Inferior parietal cortex (tissue), 1 donor: Measurements from ENCODE around the gene GSTA5.
"Not testable (repeated sequence)": the region's sequence is repeated elsewhere in the genome, so short reads cannot be mapped to it uniquely, and the experiment has no call there.

ENCODE experiments used
- DNase-seq: peaks from one replicate; pipeline ENCODE4 v3.0.0-alpha.2; 2016; ENCODE audit errors: extremely low spot score

Gene GSTA5

DNA sequence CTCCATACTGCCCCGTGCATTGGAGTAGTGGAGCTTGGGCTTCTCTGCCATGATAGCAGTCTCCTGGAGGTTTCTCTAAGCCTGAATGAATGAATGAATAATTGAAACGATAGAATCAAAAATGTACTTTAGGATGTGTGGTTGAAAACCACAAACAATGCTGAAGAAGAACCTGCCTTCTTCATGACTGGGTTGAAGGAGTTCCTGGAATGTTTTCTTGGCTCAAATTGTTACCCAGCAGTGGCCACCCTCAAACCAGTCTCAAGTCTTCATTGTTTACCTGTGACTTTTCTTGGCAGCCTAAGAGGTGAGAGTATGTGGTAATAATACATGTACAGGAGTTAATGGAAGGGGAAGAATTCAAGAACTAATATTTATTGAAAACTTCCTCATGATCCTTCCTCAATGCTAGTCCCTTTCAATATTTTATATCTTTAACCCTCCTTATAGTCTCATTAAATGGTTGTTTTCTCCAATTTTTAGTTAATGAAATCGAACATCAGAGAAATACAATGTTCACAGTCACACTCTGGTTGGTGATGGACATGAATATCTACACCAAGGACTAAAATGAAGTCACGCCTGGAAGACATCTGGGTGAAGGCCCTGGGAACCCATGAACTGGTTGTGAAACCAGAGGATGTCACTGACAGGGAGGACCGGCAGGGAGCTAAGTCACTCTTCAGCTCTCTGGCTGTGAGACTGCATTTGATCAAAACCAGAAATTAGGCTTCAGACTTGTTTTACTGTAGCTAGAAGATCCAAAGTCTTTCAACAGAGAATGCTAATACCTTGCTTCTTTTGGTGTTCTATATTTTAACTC lies at the start of gene GSTA5:
Gene GSTA5, minus strand, starts transcription at position 51 of the 823 bp plus-strand sequence.
- no peak for DNase-seq

DNA sequence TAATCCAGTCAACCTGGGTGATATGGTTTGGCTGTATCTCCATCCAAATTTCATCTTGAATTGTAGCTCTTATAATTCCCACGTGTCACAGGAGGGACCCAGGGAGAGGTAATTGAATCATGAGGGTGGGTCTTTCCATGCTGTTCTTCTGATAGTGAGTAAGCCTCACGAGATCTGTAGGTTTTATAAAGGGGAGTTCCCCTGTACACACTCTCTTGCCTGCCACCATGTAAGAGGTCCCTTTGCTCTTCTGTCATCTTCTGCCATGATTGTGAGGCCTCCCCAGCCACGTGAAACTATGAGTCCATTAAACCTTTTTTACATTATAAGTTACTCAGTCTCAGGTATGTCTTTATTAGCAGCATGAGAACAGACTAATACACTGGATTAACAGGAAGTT lies 49.4 kb upstream of the GSTA5 start:
- DNase-seq, result no peak

DNA sequence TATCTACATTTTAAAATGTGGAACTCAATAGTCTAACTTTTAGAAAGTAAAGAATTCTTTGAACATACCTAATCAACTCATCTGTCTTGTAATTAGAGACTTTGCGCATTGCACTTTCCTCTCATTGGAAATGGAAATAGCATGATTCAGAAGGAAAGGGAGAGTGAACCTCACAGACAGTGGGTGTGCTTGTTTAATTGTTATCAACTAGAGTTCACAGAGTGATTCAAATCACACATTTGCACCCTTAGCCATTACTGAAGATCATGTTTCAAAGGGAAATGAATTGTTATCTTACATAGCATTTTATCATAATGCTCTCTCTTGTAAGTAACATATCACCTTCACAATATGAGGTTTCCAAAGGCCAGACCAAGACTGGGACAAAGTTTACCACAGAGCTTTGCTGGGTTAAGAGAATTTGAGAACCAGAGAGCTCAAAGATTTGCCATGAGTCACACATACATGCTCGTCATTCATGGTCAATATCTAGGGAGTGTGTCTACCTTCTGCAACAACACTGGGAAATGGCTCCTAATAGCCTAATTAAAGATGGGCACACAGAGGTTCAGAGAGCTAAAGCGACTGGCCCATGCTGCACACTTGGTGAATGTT lies 47.4 kb upstream of the GSTA5 start:
- DNase-seq, result no peak

DNA sequence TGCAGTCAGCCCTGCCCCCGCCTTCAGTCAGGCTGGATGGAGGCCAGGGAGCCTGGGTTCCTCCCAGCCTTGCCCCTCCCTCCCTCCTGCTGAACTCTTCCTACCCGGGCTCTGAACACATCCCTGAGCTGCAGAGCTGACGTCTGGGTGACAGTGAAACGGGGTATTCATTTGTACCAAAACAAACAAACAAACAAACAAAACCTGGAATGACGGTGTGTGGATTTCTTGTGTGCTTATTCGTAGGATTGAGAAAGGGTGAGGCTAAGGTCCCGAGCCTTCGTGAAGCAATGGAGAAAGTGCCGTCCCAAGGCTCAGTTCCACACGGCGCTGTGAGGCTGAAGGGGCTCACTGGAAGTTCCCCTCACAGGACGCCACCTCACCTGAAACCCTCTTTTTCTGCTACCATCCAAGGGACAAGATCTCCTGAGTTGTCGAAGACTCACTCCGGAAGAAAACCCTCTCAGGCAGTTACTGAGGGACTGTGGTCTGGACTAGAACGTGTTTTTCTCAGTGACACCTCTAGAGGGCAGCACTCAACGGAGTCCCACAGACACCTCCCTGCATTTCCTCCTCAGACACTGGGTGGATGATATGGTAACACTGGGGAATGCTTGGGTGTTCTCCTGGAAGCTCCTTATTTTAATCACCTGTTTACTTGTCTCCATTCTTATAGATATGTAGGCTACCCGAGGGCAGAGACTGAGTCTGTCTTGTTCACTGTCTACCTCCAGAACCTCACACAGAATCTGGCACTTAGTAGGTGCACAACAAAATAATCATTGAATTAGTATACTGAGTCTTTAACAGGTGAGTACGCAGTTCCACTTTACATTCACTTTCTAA lies 41.6 kb upstream of the GSTA5 start:
- DNase-seq, result peak; percentile 77

DNA sequence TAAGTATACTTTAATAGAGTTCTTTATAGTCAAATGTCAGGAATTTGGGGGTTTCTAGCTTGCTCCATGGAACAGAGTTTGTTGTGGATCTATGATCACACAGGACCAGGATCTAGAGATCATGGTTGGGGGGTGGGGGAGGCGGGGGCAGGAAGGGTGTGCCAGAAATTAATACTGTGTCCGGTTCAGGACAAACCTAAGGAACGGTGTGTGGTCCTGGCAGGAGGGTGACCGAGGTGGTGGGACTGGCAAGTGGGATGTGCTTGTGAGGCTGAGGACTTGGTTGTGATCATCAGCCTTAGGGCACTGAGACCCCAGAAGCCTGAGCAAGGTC lies 41.0 kb upstream of the GSTA5 start:
- DNase-seq, result no peak

DNA sequence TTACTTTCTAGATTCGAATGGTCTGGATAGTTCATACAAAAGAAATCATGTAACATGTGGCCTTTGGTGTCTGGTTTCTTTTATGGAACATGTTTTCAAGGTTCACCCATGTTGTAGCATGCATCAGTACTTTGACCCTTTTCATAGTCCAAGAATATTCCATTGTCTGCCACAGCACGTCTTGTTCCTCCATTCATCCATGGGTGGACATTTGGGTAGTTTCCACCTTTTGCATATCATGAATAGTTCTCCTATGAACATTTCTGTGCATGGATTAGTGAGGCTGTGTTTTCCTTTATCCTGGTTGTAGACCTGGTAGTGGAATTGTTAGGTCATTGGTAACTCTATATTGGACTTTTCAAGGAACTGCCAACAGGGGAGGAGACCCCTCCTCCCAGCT lies 37.2 kb upstream of the GSTA5 start:
- no peak for DNase-seq

DNA sequence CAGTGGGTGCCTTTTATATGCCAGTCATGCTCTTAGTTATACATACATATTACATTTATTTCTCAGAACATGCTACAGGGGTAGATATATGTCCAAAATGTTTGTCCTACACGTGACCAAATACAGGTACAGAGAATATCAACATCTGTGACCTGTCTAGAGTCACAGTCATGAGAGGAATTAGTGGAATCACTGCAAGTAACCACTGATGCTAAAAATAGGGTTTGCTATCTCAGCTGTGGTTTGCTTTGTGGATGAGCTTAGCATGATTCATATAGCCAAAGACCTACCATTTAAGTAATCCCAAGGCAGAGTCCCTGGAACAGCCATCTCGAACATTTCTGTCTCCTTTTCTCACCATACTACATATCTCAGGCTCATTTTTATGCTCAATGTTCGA lies 36.6 kb upstream of the GSTA5 start:
- DNase-seq, result no peak

DNA sequence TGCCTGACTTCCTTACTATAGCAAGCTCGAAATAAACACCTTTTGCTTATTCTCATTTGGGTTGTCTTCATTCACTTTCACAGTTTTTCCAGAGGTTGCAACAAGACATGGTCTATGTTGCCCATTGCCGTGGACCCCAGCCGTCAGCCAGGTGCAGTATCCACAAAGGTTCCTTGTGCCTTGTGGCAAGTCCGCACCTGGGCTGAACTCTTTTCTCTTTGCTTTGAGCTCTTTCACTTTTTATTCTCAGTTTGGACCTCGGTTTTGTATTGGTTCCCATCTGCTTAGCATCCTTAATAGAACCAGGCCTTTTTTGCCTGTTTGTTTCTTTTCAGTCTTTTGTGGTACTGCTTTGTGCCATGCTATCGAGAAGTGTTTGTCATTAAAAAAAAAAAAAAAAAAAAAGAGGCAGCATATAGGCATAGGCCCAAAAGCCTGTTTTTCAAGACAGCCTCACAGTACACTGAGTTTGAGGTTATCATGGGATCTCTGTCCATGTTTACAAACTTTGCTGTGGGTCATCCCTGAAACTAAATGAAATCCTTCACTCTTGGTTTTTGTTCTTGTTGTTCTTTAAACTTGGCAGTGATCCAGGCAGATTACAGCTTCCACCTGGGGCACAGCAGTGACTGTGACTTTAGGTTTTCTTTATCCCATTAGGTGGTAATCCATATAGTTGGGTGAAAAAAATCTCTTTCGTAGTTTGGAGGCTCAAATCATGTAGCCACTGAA lies 35.6 kb upstream of the GSTA5 start:
- DNase-seq, result no peak

DNA sequence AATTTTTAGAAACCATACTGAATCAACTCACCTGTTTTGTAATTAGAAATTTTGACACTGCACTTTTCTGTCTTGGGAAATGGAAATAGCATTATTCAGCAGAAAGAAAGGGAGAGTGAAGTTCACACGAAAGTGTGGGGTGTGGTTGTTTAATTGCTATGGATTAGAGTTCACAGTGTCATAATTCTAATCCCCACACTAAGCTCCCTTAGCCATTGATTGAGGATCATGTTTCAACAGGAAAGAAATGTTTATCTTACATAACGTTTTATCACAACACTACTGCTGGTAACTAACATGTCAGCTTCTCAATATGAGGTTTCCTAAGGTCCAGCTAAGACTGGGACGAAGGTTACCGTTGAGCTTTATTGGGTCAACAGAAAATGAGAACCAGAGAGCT lies 31.4 kb upstream of the GSTA5 start:
- no peak for DNase-seq

DNA sequence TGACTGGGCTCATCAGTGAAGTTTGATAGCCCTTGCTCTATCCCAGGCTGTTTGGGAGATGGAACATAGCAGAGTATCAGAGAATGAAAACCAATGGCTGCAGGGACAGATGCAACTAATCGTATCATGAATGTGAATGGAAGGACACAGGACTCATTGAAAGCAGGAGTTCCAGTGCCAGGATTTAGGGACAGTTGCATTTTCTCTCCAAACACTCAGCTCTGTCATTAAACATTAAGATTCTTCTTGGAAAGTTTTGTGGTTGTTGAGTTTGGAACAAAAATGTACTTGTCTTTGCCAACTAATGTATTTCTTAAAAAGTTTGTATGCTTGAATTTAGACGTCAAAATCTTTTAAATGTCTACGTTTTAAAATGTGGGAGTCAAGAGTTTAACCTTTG lies 31.0 kb upstream of the GSTA5 start:
- DNase-seq, result no peak

DNA sequence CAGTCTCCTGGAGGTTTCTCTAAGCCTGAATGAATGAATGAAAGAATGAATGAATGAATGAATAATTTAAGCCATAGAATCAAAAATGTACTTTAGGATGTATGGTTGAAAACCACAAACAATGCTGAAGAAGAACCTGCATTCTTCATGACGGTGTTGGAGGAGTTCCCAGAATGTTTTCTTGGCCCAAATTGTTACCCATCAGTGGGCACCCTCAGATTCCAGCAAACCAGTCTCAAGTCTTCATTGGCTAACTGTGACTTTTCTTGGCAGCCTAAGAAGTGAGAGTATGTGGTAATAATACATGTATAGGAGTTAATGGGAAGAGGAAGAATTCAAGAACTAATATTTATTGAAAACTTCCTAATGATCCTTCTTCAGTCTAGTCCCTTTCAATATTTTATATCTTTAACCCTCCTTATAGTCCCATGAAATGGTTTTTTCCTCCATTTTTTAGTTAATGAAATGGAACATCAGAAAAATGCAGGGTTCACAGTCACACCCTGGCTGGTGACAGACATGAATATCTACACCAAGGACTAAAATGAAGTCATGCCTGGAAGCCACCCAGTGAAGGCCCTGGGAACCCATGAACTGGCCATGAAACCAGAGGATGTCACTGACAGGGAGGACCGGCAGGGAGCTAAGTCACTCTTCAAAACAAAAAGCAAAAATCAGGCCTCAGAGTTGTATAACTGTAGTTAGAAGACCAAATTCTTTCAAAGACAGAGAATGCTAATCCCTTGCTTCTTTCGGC lies 29.9 kb upstream of the GSTA5 start:
- not testable (repeated sequence) for DNase-seq

DNA sequence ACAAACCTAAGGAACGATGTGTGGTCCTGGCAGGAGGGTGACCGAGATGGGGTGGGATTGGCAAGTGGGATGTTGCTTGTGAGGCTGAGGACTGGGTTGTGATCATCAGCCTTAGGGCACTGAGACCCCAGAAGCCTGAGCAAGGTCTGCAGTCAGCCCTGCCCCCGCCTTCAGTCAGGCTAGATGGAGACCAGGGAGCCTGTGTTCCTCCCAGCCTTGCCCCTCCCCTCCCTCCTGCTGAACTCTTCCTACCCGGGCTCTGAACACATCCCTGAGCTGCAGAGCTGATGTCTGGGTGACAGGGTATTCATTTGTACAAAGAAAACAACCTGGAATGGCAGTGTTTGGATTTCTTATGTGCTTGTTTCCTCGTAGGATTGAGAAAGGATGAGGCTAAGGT lies 28.3 kb upstream of the GSTA5 start:
- DNase-seq, result not testable (repeated sequence)

DNA sequence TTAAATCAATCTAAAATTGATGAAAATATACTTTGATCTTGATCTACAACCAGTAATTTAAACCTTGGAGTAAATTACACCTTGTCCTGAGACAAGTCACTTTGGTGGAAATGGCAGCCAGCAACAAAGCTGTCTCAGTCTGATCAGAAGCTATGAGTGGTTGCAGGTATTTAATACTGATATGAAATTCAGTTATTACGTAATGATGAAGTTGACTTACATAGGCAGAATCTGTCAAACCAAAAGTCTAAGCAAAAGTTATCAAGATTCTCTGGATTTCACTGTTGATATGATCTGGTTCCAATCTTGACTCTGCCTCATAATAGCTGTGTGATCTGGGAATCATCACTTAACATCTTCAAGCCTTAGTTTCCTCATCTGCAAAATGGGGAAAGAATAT lies 27.6 kb upstream of the GSTA5 start:
- DNase-seq, result no peak

DNA sequence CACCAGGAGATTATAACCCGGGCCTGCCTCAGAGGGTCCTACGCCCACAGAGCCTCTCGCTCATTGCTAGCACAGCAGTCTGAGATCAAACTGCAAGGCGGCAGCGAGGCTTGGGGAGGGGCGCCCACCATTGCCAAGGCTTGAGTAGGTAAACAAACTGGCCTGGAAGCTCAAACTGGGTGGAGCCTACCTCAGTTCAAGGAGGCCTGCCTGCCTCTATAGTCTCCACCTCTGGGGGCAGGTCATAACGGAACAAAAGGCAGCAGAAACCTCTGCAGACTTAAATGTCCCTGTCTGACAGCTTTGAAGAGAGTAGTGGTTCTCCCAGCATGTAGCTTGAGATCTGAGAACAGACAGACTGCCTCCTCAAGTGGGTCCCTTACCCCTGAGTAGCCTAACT lies 20.5 kb upstream of the GSTA5 start:
- DNase-seq, result not testable (repeated sequence)

DNA sequence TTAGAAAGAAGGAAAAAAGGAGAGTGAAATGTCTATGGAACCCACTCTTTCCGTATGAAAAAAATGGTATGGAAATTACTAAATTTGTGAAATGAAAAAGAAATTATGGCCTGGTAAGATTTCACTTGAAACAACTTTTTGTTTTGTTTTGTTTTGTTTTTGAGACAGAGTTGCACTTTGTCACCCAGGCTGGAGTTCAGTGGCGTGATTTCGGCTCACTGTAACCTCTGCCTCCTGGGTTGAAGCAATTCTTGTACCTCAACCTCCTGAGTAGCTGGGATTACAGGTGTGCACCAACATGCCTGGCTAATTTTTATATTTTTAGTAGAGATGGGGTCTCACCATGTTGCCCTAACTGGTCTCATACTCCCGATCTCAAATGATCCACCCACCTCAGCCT lies 17.8 kb upstream of the GSTA5 start:
- DNase-seq, result no peak

DNA sequence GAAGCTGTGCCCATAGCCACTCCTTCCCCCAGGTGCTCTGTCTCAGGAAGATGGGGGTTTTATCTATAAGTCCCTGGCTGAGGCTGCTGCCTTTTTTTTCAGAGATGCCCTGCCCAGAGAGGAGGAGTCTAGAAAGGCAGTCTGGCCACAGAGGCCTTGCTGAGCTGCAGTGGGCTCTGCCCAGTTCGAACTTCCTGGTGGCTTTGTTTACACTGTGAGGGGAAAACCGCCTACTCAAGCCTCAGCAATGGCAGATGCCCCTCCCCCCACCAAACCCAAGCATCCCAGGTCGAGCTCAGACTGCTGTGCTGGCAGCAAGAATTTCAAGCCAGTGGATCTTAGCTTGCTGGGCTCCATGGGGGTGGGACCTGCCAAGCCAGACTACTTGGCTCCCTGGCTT lies 15.5 kb upstream of the GSTA5 start:
- DNase-seq, result not testable (repeated sequence)

DNA sequence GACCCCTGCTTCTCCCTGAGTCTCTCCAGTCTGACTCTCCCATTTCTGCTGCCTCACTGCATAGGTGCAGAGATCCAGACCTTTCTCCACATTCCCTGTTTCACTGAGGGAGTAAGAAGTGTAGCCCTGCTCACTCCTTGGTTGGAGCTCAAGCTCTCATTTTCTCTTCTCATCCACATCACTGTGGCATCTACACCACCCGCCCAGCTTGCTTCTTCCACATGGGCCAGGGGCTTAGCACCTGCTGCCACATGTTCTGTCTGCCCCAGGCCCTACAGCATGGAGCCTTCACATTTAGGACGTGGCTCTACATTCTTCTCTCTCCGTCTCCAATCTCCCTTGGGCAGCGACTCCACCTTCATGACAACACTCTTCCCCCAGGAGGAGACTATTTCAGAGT lies 8.5 kb upstream of the GSTA5 start:
- DNase-seq, result no peak

DNA sequence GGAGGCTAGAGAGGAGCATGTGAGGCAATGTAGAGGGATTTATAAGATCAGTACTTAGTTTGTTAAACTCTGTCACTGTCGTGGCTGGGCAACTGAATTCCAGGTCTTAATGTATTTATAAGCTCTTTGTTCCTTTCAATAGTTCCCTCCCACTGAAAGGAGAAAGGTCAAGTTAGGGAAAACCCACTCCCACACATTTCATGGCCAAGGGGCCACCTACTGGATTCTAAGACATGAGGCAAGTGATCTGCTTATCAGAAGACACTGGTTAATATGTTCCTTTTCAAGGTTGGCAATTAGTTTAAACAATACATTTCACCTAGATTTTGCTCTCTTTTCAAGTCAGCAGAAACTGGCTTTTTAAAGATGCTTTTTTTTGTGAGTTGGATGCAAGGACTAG lies 5.4 kb upstream of the GSTA5 start:
- DNase-seq, result no peak

DNA sequence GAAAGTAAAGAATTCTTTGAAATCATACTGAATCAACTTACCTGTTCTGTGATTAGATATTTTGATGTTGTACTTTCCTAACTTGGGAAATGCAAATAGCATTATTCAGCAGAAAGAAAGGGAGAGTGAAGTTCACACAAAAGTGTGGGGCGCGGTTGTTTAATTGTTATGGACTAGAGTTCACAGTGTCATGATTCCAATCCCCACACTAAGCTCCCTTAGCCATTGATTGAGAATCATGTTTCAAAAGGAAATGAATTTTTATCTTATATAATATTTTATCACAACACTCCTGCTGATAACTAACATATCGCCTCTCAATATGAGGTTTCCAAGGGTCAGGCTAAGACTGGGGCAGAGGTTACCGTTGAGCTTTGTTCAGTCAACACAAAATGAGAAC lies 3.0 kb upstream of the GSTA5 start:
- no peak for DNase-seq

DNA sequence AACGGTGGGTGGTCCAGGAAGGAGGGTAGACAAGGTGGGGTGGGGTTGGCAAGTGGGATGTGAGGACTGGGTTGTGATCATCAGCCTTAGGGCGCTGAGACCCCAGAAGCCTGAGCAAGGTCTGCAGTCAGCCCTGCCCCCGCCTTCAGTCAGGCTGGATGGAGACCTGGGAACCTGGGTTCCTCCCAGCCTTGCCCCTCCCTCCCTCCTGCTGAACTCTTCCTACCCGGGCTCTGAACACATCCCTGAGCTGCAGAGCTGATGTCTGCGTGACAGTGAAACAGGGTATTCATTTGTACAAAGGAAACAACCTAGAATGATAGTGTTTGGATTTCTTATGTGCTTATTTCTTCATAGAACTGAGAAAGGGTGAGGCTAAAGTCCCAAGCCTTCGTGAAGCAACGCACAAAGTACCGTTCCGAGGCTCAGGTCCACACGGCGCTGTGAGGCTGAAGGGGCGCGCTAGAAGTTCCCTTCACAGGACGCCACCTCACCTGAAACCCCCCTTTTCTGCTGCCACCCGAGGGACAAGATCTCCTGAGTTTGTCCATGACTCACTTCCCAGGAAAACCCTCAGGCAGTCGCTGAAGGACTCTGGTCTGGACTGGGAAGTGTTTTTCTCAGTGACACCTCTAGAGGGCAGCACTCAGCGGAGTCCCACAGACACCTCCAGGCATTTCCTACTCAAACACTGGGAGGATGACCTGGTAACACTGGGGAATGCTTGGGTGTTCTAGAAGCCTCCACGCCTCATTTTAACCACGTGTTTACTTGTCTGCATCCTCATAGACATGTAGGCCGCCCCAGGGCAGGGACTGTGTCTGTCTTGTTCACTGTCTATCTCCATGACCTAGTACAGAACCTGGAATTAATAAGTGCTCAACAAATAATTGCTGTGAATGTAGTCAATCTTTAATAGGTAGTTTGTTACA lies 1.2 kb downstream of the GSTA5 start:
- peak; percentile 24 for DNase-seq
